Uterus (tissue), 2 donors: ENCODE results near the gene NAT9.

Experiments
- CTCF ChIP-seq, 4 experiments: fragments of 200-600 bp in 2 of 4; fragments of 450-650 bp in 2 of 4; sonication (generic) in 2 of 4; IDR thresholded peaks; one replicate each; pipeline ENCODE4 v1.5.1; 2016 to 2019; ENCODE audit warnings: antibody characterized with exemption in 4 of 4, mild to moderate bottlenecking in 2 of 4, moderate library complexity in 1 of 4
- POLR2A ChIP-seq, 2 donors: fragments of 450-650 bp; IDR thresholded peaks; one replicate each; pipeline ENCODE4 v1.6.1; 2016; ENCODE audit warnings: antibody characterized with exemption in 2 of 2, mild to moderate bottlenecking in 1 of 2, moderate library complexity in 1 of 2

GRCh38 chr17:74758848-74759168, 17.3 kb downstream of the NAT9 start:
- TF ChIP-seq POLR2A (IDR thresholded peaks at IDR 0.05), result no peak
- no peak for TF ChIP-seq CTCF (IDR thresholded peaks at IDR 0.05)
